ENCODE results near the gene ZFP1.

GRCh38 chr16:75102595-75102994 is 45.7 kb upstream of the ZFP1 start:
- TF ChIP-seq CTCF (conservative IDR thresholded peaks at IDR 0.05; ENCODE audit: low read depth, low read length) (no peak), EZH2 (IDR thresholded peaks at IDR 0.05; ENCODE audit: borderline replicate concordance, low read depth, low read length, poor library complexity, severe bottlenecking) (no peak)

All from A673 (cell line).